ENCODE measurements around the gene PDE4D.

The PDE4D gene

DNA sequence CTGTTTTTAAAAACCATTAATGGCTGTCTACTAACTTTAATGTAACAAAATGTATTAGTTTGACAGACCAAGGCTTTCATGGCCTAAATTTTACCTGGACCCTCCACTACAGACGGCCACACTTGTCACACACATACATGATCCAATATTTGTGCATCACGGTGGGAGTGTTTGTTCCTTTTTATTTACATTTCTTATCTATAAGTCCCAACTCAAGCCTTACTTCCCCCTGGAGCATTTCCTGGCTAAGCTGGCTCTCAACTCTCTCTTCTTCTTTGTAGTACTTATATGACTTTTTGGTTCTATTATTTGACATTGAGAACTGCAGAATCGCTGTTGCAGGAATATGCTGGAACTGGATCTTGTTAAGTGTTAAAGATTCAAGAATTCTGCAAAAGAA is 776.2 kb downstream of the PDE4D start:
- Histone ChIP-seq H3K36me3 (ENCODE audit: insufficient read depth, low read length) (no peaks in the 10 kb centered on the region), H3K9me3 (ENCODE audit: control insufficient read depth, insufficient read depth, low read length) (no peaks in the 10 kb centered on the region), H3K4me1 (ENCODE audit: insufficient read depth, low read length) (peaks cover 11% of the 10 kb centered on the region; the same call in 1 of the 2 replicates), H3K9ac (ENCODE audit: low read depth, low read length) (no peak overlapping the region)

DNA sequence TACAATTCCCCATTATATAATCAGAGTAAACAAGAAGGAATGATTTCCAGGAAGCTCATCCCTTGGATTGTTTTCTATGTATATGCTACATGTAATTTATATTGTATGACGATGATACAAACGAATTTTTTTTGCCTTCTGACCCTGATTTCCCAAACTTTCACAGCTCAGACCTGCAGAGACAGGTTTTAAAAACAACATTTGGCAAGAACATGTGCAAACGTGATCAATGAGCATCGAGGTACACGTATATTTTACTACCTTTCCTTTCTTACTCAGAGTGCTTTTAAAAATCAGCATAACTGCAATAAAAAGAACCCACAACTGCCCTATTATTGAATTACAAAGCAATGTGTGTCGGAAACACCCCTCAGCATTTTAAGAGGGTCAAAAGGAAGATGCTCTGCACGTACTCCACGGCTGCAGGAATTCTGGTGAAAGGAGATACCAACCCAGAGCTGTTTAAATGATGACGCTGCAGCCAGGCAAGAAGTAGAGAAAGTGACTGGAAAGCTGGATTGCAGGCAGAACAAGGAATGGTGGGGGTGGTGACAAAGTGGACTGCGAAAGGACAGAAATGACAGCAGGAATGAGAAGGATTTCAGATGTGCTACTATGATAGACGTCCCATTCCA is 777.2 kb downstream of the PDE4D start:
- H3K4me1 ChIP-seq (ENCODE audit: insufficient read depth, low read length), result peaks cover 11% of the 10 kb centered on the region; the same call in 1 of the 2 replicates
- no peaks in the 10 kb centered on the region for H3K36me3 ChIP-seq (ENCODE audit: insufficient read depth, low read length)
- H3K9me3 ChIP-seq (ENCODE audit: control insufficient read depth, insufficient read depth, low read length), result no peaks in the 10 kb centered on the region
- H3K9ac ChIP-seq (ENCODE audit: low read depth, low read length), result no peak overlapping the region

DNA sequence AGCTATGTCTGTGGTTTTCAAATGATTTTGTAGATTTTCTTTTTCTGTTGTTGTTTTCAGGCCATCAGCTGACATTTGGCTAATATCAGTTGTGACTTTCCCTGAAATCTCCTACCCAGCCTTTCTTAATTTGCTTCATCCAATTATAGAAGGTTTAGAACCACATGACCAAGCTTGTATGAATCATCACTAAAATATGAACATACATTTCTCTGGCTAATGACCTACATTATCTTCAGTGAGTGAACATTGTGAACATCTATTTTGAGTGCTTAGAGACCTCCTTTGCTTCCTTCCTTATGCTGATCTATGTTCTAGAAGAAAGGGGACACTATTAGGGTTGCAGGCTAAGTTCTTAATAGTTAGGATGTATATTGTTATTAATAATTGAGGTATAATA is 778.2 kb downstream of the PDE4D start:
- Histone ChIP-seq H3K9me3 (ENCODE audit: control insufficient read depth, insufficient read depth, low read length) (no peaks in the 10 kb centered on the region), H3K9ac (ENCODE audit: low read depth, low read length) (no peak overlapping the region), H3K36me3 (ENCODE audit: insufficient read depth, low read length) (no peaks in the 10 kb centered on the region), H3K4me1 (ENCODE audit: insufficient read depth, low read length) (peaks cover 11% of the 10 kb centered on the region; the same call in 1 of the 2 replicates)

DNA sequence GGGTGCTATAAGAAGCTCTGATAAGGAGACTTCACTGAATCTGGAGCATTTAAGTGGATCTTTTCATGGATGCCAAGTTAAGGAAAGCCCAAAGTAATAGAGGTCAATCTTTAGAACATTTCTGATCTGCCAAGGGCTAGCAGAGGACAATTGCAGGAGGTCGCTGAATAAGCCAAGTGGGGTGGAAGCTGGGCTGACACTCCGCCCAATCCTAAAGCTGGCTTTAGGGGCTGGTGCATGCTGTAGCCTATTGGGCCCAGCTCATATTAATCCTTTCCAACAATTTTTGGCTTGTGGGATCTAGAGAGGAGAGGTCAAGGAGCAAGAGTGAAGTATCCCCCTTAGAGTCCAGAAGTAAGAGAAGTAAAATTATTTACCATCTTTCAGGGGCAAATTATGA is 784.1 kb downstream of the PDE4D start:
- Histone ChIP-seq H3K9me3 (ENCODE audit: control insufficient read depth, insufficient read depth, low read length) (no peaks in the 10 kb centered on the region), H3K4me1 (ENCODE audit: insufficient read depth, low read length) (peaks cover 6% of the 10 kb centered on the region), H3K9ac (ENCODE audit: low read depth, low read length) (no peak overlapping the region), H3K36me3 (ENCODE audit: insufficient read depth, low read length) (no peaks in the 10 kb centered on the region)

DNA sequence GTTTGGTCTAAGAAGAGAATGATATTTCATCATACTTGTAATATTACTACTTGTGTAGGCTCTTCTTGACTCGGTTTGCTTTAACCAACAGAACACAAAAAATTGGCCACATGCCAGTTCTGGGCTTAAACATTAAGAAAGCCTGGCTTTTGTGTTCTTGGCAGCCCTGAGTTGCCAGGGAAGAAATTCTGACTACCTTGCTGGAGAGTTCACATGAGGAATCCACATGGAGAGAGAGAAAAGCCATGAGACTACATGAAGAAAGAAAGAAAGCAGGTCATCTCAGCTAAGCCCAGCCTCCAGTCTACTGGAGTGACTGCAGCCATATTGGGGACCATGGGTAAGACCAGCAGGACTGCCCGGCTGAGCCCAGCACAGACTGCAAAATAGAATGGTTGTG is 785.8 kb downstream of the PDE4D start:
- H3K9ac ChIP-seq (ENCODE audit: low read depth, low read length), result no peak overlapping the region
- no peaks in the 10 kb centered on the region for H3K36me3 ChIP-seq (ENCODE audit: insufficient read depth, low read length)
- H3K9me3 ChIP-seq (ENCODE audit: control insufficient read depth, insufficient read depth, low read length), result no peaks in the 10 kb centered on the region
- H3K4me1 ChIP-seq (ENCODE audit: insufficient read depth, low read length), result peaks cover 10% of the 10 kb centered on the region

DNA sequence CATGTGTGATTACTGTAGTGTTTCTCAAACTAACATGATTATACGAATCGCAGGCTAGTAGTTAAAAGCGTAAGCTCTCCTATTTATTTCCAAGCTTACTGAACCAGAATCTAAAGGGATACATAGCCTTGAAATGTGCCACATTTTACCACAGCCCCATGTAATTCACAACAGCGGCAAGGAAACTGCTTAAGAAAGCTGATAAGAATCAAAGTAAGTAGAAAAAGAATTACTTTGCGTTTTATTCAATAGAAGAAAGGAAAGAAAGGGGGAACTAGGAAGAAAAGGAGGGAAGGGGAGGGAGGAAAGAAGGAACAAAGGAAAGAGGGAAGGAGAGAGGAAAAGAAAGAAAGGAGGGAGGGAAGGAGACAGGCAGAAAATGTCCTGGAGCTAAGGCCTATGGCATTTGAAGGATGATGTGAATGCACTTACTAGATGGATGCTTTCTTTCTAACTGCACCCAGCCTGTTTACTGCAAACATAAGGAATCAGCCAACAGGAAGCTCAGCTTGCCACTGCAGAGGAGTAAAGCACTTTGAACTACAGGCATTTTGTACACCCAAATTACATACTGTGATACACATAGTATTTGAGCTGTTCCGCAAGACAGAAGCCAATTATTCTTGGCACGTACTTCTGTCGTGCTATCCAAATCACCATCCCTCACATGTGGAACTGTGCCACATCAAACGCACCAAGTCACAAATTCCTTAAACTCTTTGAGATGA is 789.0 kb downstream of the PDE4D start:
- no peaks in the 10 kb centered on the region for H3K36me3 ChIP-seq (ENCODE audit: insufficient read depth, low read length)
- H3K9ac ChIP-seq (ENCODE audit: low read depth, low read length), result no peak overlapping the region

DNA sequence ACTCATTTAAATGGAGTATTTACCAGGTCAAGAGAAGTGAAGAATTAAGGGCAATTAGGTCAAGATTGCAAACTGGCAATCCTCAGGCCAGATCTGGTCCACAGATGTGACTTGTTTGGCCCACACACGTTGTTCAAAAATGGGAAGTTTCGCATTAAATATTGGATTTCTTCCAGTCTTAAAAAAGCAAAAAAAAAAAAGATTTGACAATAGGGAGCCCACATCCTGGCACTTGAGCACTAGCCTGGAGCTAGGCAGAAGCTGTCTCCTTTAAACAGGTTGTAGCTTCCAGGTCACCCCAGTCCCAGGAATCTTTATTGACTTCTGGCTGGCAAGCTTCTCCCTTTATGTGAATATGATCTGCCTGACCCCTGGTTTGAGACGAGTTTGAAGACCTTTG is 790.2 kb downstream of the PDE4D start:
- H3K4me1 ChIP-seq (ENCODE audit: insufficient read depth, low read length), result peaks cover 10% of the 10 kb centered on the region
- no peak overlapping the region for H3K9ac ChIP-seq (ENCODE audit: low read depth, low read length)
- H3K9me3 ChIP-seq (ENCODE audit: control insufficient read depth, insufficient read depth, low read length), result no peaks in the 10 kb centered on the region
- H3K36me3 ChIP-seq (ENCODE audit: insufficient read depth, low read length), result no peaks in the 10 kb centered on the region

More for the DNA sequence above, 789.0 kb downstream of the PDE4D start:
- no peaks in the 10 kb centered on the region for H3K9me3 ChIP-seq (ENCODE audit: control insufficient read depth, insufficient read depth, low read length)
- peaks cover 10% of the 10 kb centered on the region for H3K4me1 ChIP-seq (ENCODE audit: insufficient read depth, low read length)

DNA sequence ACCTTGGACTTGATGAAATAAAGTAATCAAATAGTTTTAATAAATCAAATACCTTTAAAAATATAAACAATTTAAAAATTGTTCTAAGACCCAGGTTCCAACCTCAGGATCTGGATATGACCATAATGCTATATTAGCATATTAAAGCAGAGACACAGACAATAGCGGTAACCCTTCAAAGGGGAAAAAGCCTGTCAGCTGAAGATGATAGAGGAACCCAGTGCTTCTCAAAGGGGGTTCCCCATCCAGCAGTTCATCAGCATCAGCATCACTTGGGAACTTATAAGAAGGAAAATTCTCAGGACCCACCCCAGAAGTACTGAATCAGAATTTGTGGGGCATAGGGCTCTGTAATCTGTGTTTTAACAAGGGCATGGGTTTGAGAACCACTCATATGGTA is 791.1 kb downstream of the PDE4D start:
- Histone ChIP-seq H3K4me1 (ENCODE audit: insufficient read depth, low read length) (peaks cover 10% of the 10 kb centered on the region), H3K9me3 (ENCODE audit: control insufficient read depth, insufficient read depth, low read length) (no peaks in the 10 kb centered on the region), H3K9ac (ENCODE audit: low read depth, low read length) (no peak overlapping the region), H3K36me3 (ENCODE audit: insufficient read depth, low read length) (no peaks in the 10 kb centered on the region)

DNA sequence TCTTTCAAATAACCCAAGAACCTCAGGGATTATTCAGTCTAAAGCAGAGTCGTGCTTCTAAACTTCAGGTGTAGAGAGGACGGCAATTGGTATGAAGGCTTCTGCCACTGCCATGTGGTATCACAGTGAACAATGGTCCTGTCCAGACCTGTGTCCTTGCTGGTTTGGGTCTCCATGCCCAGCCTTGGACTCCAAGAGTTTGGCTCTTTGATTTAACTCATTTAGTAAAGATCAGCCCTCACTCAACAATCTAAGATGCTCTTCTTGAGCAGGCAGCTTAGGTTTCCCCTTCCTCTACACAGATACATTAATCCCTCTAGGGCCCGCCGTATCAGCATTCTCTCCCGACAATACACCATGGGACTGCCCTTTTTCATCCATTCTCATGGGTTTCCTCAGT is 792.7 kb downstream of the PDE4D start:
- no peaks in the 10 kb centered on the region for H3K9me3 ChIP-seq (ENCODE audit: control insufficient read depth, insufficient read depth, low read length)
- H3K36me3 ChIP-seq (ENCODE audit: insufficient read depth, low read length), result no peaks in the 10 kb centered on the region
- peaks cover 10% of the 10 kb centered on the region for H3K4me1 ChIP-seq (ENCODE audit: insufficient read depth, low read length)
- H3K9ac ChIP-seq (ENCODE audit: low read depth, low read length), result no peak overlapping the region

DNA sequence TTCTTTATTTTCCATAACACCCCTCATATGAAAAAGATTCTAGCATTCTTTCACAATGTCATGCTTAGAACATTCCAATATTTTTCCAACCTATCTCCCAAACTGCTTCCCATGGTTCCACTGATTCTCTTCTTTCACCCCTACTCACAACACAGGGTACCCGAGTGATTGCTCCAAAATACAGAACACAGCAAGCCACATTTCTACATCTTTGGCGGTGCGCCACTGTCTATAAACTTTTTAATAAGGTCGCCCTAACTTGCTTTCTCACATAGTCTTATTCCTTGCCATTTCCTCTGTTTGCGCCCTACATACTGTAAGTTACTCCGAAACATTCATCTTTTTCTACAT is 793.6 kb downstream of the PDE4D start:
- Histone ChIP-seq H3K4me1 (ENCODE audit: insufficient read depth, low read length) (peaks cover 9% of the 10 kb centered on the region), H3K9ac (ENCODE audit: low read depth, low read length) (no peak overlapping the region), H3K36me3 (ENCODE audit: insufficient read depth, low read length) (no peaks in the 10 kb centered on the region), H3K9me3 (ENCODE audit: control insufficient read depth, insufficient read depth, low read length) (no peaks in the 10 kb centered on the region)

DNA sequence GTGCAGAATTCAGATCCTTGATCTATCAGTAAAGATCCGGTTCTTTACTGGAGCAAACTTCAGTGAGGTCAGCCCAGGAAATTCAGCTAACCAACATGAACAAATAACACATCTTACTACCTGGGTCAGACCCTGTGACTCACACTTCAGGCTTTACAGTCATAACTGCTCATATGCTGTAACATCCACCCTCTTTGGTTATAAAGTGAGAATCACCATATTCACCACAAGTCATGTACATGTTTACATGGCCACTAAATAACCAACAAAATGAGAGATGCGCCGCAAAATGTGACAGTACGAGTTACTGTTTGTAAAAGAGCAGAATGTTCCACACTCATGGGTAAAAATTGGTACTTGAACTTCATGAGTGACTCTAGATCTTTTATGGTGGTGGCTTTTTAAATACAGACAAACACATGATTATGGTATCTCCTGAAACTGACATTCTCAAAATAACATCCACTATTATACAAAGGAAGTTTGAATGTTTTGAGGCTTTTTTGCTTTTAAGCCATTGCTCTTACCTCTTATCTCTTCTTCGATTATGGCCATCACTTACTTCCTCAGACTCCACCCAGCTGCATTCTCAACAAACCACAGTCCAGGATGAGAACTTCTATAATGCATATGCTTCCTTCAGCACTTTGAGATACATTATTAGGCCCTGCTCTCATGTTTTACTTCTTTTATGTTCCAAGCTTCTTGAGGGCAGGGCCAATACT is 794.1 kb downstream of the PDE4D start:
- H3K9me3 ChIP-seq (ENCODE audit: control insufficient read depth, insufficient read depth, low read length), result no peaks in the 10 kb centered on the region
- H3K36me3 ChIP-seq (ENCODE audit: insufficient read depth, low read length), result no peaks in the 10 kb centered on the region
- no peak overlapping the region for H3K9ac ChIP-seq (ENCODE audit: low read depth, low read length)
- peaks cover 4% of the 10 kb centered on the region for H3K4me1 ChIP-seq (ENCODE audit: insufficient read depth, low read length)

DNA sequence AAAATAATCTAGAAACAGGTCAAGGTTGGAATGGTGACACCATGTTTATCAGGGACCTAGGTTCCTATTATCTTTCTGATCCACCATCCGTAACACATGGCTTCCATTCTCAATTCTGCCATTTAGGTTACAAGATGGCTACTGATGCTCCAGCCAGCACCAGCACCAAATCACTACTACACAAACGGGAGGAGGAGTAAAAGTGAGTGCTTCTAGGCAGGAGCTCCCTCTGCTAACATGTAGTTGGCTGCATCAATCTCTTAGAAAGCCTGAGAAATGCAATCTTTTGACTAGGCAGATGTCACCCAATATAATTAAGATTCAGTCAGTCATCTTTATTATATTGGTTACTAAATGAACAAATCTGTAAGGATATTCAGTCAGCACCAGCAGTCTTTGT is 794.8 kb downstream of the PDE4D start:
- Histone ChIP-seq H3K36me3 (ENCODE audit: insufficient read depth, low read length) (no peaks in the 10 kb centered on the region), H3K9me3 (ENCODE audit: control insufficient read depth, insufficient read depth, low read length) (no peaks in the 10 kb centered on the region), H3K9ac (ENCODE audit: low read depth, low read length) (no peak overlapping the region), H3K4me1 (ENCODE audit: insufficient read depth, low read length) (no peaks in the 10 kb centered on the region)

DNA sequence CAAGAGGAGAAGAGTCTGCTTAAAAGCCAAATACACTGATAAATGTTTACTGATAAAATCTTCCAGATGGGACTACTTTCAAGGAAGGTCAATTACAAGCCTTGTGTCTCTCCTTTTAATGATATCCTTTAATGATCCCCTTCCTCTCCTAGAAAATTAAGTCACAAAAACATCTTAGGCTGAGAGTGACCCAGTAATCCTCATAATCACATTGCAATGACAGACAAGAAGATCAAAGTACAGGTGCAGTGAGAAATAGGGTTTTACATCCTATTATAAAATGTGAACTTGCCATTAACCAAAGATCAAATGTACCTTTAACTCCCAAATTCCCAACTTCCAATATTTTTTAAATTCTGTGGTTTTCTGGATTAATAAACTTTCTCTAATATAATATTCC is 795.8 kb downstream of the PDE4D start:
- H3K9ac ChIP-seq (ENCODE audit: low read depth, low read length), result no peak overlapping the region
- no peaks in the 10 kb centered on the region for H3K36me3 ChIP-seq (ENCODE audit: insufficient read depth, low read length)
- H3K9me3 ChIP-seq (ENCODE audit: control insufficient read depth, insufficient read depth, low read length), result no peaks in the 10 kb centered on the region
- H3K4me1 ChIP-seq (ENCODE audit: insufficient read depth, low read length), result peaks cover 3% of the 10 kb centered on the region; the same call in 1 of the 2 replicates

DNA sequence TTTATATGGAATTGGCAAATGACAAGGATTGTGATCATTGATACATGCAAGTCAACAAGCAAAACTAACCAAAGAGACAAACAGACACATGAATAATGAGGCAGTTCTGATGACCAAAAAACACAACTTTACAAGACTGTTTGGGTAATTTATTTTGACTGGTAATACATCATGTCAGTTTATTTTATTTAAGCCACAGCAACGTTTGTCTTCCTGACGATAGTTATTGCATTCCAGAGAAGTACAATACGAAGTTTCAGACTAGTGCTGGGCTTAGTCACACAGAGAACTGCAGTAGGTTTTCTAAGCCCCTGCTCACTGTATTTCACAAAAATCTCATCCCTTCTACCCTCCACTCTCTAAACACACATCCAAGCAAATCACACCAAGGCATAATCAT is 796.4 kb downstream of the PDE4D start:
- Histone ChIP-seq H3K9ac (ENCODE audit: low read depth, low read length) (no peak overlapping the region), H3K9me3 (ENCODE audit: control insufficient read depth, insufficient read depth, low read length) (no peaks in the 10 kb centered on the region), H3K4me1 (ENCODE audit: insufficient read depth, low read length) (peaks cover 3% of the 10 kb centered on the region; the same call in 1 of the 2 replicates), H3K36me3 (ENCODE audit: insufficient read depth, low read length) (no peaks in the 10 kb centered on the region)

DNA sequence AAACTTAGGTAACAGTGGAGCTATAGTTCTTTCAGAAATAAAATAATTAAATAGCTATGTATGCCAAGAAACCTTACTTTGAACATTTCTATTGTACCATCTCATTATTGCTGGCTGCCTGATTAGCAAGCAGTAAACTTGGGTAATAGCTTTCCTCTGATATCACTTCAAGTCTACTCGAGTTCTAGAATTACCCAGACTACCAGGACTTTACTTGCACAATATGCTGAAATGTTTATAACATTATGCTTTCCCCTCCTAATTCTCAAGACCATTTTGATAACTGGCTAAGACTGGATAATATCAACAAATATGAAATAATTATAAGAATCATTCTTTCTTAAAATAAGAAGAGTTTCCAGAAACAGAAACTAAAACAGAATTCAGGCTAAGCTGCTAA is 798.0 kb downstream of the PDE4D start:
- Histone ChIP-seq H3K9me3 (ENCODE audit: control insufficient read depth, insufficient read depth, low read length) (no peaks in the 10 kb centered on the region), H3K36me3 (ENCODE audit: insufficient read depth, low read length) (no peaks in the 10 kb centered on the region), H3K4me1 (ENCODE audit: insufficient read depth, low read length) (peaks cover 3% of the 10 kb centered on the region; the same call in 1 of the 2 replicates)

More for the DNA sequence above, 798.0 kb downstream of the PDE4D start:
- H3K9ac ChIP-seq (ENCODE audit: low read depth, low read length), result no peak overlapping the region

All from ES-I3 (cell line).